HEK293 (cell line): ENCODE results near the gene DRD4.
"Not testable (repeated sequence)": the region's sequence is repeated elsewhere in the genome, so short reads cannot be mapped to it uniquely, and the experiment has no call there.

Source experiments
- CTCF ChIA-PET: fragments of 350-600 bp; formaldehyde crosslinking; extraction: SDS; loops from one replicate; lab custom pipeline; 2021; ENCODE audit warnings: antibody characterized with exemption; lab: Yijun Ruan, JAX
- POLR2A ChIA-PET: fragments of 300-600 bp; formaldehyde crosslinking; extraction: SDS; loops from one replicate; lab custom pipeline; 2020; ENCODE audit warnings: antibody characterized with exemption, inconsistent platforms; lab: Yijun Ruan, JAX
- H3K27ac ChIP-seq: fragments of 200-500 bp; sonication (Bioruptor generic); 2 replicates; pipeline ENCODE4 v1.5.1; 2014; ENCODE audit warnings: low read depth, low read length, control low read depth, inconsistent platforms; ENCODE audit errors: extremely low read depth
- H3K36me3 ChIP-seq, 2 experiments: fragments of 200-500 bp in 1 of 2; sonication (Bioruptor generic) in 1 of 2; 1 replicate in 1 of 2; 2 replicates in 1 of 2; pipeline ENCODE4 v1.5.1; 2014 to 2017; ENCODE audit warnings: inconsistent platforms in 2 of 2, low read length in 2 of 2; ENCODE audit not compliant: control insufficient read depth in 2 of 2, insufficient read depth in 1 of 2
- H3K4me1 ChIP-seq: fragments of 200-500 bp; sonication (Bioruptor generic); 2 replicates; pipeline ENCODE4 v1.5.1; 2014; ENCODE audit warnings: mild to moderate bottlenecking, low read length, inconsistent platforms; ENCODE audit not compliant: control insufficient read depth, insufficient read depth
- H3K4me3 ChIP-seq: 2 replicates; pipeline ENCODE4 v1.5.1; 2011; ENCODE audit warnings: low read depth, mild to moderate bottlenecking, control low read depth, low read length, moderate library complexity
- H3K9me3 ChIP-seq: fragments of 200-500 bp; sonication (Bioruptor generic); 2 replicates; pipeline ENCODE4 v1.5.1; 2014; ENCODE audit warnings: low read depth, low read length, inconsistent platforms; ENCODE audit not compliant: control insufficient read depth, insufficient read depth
- BCL6B ChIP-seq: fragments of 450-650 bp; formaldehyde crosslinking; IDR thresholded peaks from 2 replicates; pipeline ENCODE4 v1.5.1; 2017; ENCODE audit warnings: missing biosample characterization, missing genetic modification characterization
- EGR2 ChIP-seq: fragments of 450-650 bp; formaldehyde crosslinking; IDR thresholded peaks from 2 replicates; pipeline ENCODE4 v1.5.1; 2016; ENCODE audit warnings: low read depth, missing biosample characterization, missing genetic modification characterization
- GLIS1 ChIP-seq: fragments of 450-650 bp; formaldehyde crosslinking; IDR thresholded peaks from 2 replicates; pipeline ENCODE4 v1.5.1; 2016; ENCODE audit warnings: missing biosample characterization, missing genetic modification characterization
- SCRT2 ChIP-seq: fragments of 450-650 bp; formaldehyde crosslinking; IDR thresholded peaks from 2 replicates; pipeline ENCODE4 v1.5.1; 2016; ENCODE audit warnings: missing biosample characterization, missing genetic modification characterization
- TRIM28 ChIP-seq: IDR thresholded peaks from 2 replicates; pipeline ENCODE4 v1.6.1; 2011; ENCODE audit warnings: low read length, control low read depth, borderline replicate concordance
- TSHZ1 ChIP-seq: fragments of 450-650 bp; formaldehyde crosslinking; IDR thresholded peaks from 2 replicates; pipeline ENCODE4 v1.5.1; 2016; ENCODE audit warnings: missing biosample characterization, missing genetic modification characterization, borderline replicate concordance
- ZFHX2 ChIP-seq: fragments of 450-650 bp; formaldehyde crosslinking; conservative IDR thresholded peaks from 2 replicates; pipeline ENCODE4 v1.5.1; 2016; ENCODE audit warnings: missing biosample characterization, missing genetic modification characterization
- ZIC2 ChIP-seq: fragments of 450-650 bp; formaldehyde crosslinking; IDR thresholded peaks from 2 replicates; pipeline ENCODE4 v1.5.1; 2016; ENCODE audit warnings: missing biosample characterization, missing genetic modification characterization
- ZNF10 ChIP-seq: fragments of 450-650 bp; formaldehyde crosslinking; IDR thresholded peaks from 2 replicates; pipeline ENCODE4 v1.5.1; 2017; ENCODE audit warnings: missing biosample characterization, missing genetic modification characterization
- ZNF2 ChIP-seq: fragments of 450-650 bp; formaldehyde crosslinking; IDR thresholded peaks from 2 replicates; pipeline ENCODE4 v1.5.1; 2016; ENCODE audit warnings: missing biosample characterization, missing genetic modification characterization
- ZNF274 ChIP-seq, 2 experiments: fragments of 200-500 bp in 1 of 2; fragments of 450-650 bp in 1 of 2; sonication (Bioruptor generic) in 1 of 2; formaldehyde crosslinking in 1 of 2; IDR thresholded peaks; 2 replicates each; pipeline versions ENCODE4 v1.5.1 to v1.6.1; 2014 to 2016; ENCODE audit warnings: borderline replicate concordance in 1 of 2, inconsistent platforms in 1 of 2, low read length in 1 of 2, missing biosample characterization in 1 of 2, missing genetic modification characterization in 1 of 2
- ZNF366 ChIP-seq: fragments of 450-650 bp; formaldehyde crosslinking; conservative IDR thresholded peaks from 2 replicates; pipeline ENCODE4 v1.5.1; 2016; ENCODE audit warnings: missing biosample characterization, missing genetic modification characterization
- ZNF624 ChIP-seq: fragments of 450-650 bp; formaldehyde crosslinking; IDR thresholded peaks from 2 replicates; pipeline ENCODE4 v1.5.1; 2017; ENCODE audit warnings: missing biosample characterization, missing genetic modification characterization
- ZNF776 ChIP-seq: fragments of 450-650 bp; formaldehyde crosslinking; IDR thresholded peaks from 2 replicates; pipeline ENCODE4 v1.5.0; 2017; ENCODE audit warnings: missing biosample characterization, missing genetic modification characterization, borderline replicate concordance
- ZNF792 ChIP-seq: fragments of 450-650 bp; formaldehyde crosslinking; IDR thresholded peaks from 2 replicates; pipeline ENCODE4 v1.5.1; 2016; ENCODE audit warnings: missing biosample characterization, missing genetic modification characterization

Gene DRD4

GRCh38 chr11:645536-645935 is 8.5 kb downstream of the DRD4 start:
- no peaks in the 10 kb centered on the region for H3K9me3 ChIP-seq

GRCh38 chr11:646214-646613 is 9.1 kb downstream of the DRD4 start:
- no peaks in the 10 kb centered on the region for H3K9me3 ChIP-seq
- POLR2A ChIA-PET: interaction anchor here (0.7 kb wide), 1 partner anchor 93 kb away, joined by 3 read pairs; no protein-coding TSS in a partner anchor
- H3K4me3 ChIP-seq: no peak overlapping the region
- peaks cover 12 to 81% of the 10 kb centered on the region in 2 experiments; a peak in 2 of 3 replicates for H3K36me3 ChIP-seq
- peak; percentile 16; the same call in 1 of the 2 replicates for TF ChIP-seq ZIC2
- TF ChIP-seq ZNF366 (tag by site-specific recombination): no peak
- peak; percentile 87 for TF ChIP-seq GLIS1 (tag by site-specific recombination)
- TF ChIP-seq, all 188 proteins: peak for 2
- no peaks in the 10 kb centered on the region for H3K4me1 ChIP-seq
- H3K27ac ChIP-seq: no peak overlapping the region
- CTCF ChIA-PET: interaction anchor here (1.1 kb wide), 1 partner anchor 77 kb away, joined by 3 read pairs; no protein-coding TSS in a partner anchor

More at GRCh38 chr11:645536-645935, 8.5 kb downstream of the DRD4 start:
- TF ChIP-seq TSHZ1: no peak
- TF ChIP-seq BCL6B: no peak
- TF ChIP-seq ZNF10: no peak
- no peak for TF ChIP-seq ZNF624 (tag by site-specific recombination)
- no peak for TF ChIP-seq ZNF2 (tag by site-specific recombination)
- TF ChIP-seq SCRT2 (tag by site-specific recombination): no peak
- no peak for TF ChIP-seq ZNF776
- TF ChIP-seq ZNF792 (tag by site-specific recombination): no peak
- TF ChIP-seq TRIM28: no peak
- TF ChIP-seq ZNF274 (IDR thresholded peaks at IDR 0.05; ENCODE audit: low read length): no peak
- no peak for TF ChIP-seq ZNF274 (tag by site-specific recombination; IDR thresholded peaks at IDR 0.05; ENCODE audit: borderline replicate concordance)
- no peaks in the 10 kb centered on the region for H3K4me1 ChIP-seq
- no peak overlapping the region for H3K4me3 ChIP-seq
- peaks cover 7 to 80% of the 10 kb centered on the region in 2 experiments; a peak in 2 of 3 replicates for H3K36me3 ChIP-seq
- ChIA-PET CTCF (interaction anchor here (1.1 kb wide), 1 partner anchor 77 kb away, joined by 3 read pairs; no protein-coding TSS in a partner anchor), POLR2A (interaction anchor here (0.7 kb wide), 1 partner anchor 94 kb away, joined by 3 read pairs; no protein-coding TSS in a partner anchor)
- no peak overlapping the region for H3K27ac ChIP-seq

GRCh38 chr11:647672-648158 is 10.6 kb downstream of the DRD4 start:
- H3K27ac ChIP-seq, CTCF ChIA-PET, H3K4me3 ChIP-seq, H3K9me3 ChIP-seq, H3K4me1 ChIP-seq, POLR2A ChIA-PET: not testable (repeated sequence)
- H3K36me3 ChIP-seq: peaks cover 16 to 80% of the 10 kb centered on the region in 2 experiments; a peak in 2 of 3 replicates
- peak; percentile 71 for TF ChIP-seq EGR2 (tag by site-specific recombination)
- peak; percentile 63 for TF ChIP-seq ZFHX2
